Stimulated activated CD8-positive, alpha-beta memory T cell treated with anti-CD3 and anti-CD28 coated beads, Interleukin-4, amount 100 ng/mL, for 48 hours (primary cell): ENCODE data around the gene HBA2.
"Not testable (repeated sequence)": the region's sequence is repeated elsewhere in the genome, so short reads cannot be mapped to it uniquely, and the experiment has no call there.

Experiments
- DNase-seq: peaks from one replicate; pipeline ENCODE4 v3.0.0-alpha.2; 2020

The HBA2 gene

DNA sequence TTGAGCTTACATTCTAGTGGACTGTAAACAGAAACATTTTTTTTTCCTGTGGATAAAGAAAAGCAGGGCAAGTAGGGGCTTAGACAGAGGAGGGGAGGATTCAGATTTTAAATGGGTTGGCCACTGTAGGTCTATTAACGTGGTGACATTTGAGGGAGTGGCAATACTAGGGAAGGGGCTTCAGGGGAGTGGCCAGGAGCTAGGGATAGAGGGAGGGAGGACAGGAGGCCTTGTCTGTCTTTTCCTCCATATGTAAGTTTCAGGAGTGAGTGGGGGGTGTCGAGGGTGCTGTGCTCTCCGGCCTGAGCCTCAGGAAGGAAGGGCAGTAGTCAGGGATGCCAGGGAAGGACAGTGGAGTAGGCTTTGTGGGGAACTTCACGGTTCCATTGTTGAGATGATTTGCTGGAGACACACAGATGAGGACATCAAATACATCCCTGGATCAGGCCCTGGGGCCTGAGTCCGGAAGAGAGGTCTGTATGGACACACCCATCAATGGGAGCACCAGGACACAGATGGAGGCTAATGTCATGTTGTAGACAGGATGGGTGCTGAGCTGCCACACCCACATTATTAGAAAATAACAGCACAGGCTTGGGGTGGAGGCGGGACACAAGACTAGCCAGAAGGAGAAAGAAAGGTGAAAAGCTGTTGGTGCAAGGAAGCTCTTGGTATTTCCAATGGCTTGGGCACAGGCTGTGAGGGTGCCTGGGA is 13.4 kb upstream of the HBA2 start:
- no peak for DNase-seq

DNA sequence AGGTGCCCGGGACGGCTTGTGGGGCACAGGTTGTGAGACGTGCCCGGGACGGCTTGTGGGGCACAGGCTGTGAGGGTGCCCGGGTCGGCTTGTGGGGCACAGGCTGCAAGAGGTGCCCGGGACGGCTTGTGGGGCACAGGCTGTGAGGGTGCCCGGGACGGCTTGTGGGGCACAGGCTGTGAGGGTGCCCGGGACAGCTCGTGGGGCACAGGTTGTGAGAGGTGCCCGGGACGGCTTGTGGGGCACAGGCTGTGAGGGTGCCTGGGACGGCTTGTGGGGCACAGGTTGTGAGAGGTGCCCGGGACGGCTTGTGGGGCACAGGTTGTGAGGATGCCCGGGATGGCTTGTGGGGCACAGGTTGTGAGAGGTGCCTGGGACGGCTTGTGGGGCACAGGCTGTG is 12.4 kb upstream of the HBA2 start:
- not testable (repeated sequence) for DNase-seq

DNA sequence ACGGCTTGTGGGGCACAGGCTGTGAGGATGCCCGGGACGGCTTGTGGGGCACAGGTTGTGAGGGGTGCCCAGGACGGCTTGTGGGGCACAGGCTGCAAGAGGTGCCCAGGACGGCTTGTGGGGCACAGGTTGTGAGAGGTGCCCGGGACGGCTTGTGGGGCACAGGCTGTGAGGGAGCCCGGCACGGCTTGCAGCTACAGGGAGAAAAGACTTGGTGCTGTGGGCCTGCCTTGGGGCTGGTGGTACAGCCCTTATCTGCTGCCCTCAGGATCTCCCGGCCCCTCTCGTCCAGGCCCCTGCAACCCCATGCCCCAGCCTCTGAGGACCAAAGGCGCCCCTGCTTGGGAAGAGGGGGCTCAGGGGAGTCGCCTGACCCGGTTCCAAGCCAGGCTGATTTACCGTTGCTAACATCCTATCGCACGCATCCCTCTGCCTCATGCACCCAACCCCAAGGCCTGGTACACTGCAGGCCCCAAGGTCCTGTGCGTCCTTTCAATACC is 11.9 kb upstream of the HBA2 start:
- no peak for DNase-seq

DNA sequence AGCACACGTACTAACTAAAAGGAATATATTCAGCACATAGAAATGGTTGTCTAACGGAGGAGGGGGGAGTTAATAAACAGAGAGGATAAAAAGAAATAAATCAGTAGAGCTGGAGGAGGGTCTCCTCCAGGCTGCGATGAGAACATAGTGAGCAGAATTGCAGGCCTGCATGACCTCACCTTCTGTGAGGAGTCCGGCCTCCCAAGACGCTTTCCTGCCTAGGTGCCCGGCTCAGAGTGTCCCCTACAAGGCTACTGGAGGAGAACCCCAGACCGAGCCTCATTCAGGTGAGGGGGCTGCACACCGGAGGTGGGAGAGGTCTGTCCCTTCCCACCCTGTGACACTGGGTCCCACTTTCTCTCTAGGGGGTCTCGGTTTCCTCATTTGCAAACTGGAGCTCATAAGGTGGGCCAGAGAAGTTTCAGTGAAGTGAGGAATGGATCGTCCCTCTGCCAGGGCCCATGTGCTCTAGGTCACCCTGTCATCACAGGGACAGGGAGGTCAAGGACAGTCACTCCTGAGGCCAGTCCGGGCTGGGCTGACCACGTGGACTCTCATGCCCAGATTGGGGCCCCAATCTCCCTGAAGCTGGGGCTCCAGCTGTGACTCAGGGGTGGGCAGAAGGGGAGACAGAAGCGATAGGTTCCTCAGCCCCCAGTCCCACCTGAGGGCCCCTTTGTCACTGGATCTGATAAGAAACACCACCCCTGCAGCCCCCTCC is 10.2 kb upstream of the HBA2 start:
- no peak for DNase-seq

DNA sequence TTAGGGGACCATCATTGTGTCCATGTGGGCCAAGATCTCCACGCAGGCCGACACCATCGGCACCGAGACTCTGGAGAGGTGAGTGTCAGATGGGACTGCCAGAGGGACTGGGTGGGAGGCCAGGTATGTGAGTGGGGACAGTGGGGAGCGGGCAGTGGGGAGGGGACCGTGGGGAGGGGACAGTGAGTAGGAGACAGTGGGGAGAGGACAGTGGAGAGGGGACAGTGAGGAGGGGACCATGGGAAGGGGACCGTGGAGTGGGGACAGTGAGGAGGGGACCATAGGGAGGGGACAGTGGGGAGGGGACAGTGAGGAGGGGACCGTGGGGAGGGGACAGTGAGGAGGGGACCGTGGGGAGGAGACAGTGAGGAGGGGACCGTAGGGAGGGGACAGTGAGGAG is 9.5 kb upstream of the HBA2 start:
- DNase-seq, result not testable (repeated sequence)

DNA sequence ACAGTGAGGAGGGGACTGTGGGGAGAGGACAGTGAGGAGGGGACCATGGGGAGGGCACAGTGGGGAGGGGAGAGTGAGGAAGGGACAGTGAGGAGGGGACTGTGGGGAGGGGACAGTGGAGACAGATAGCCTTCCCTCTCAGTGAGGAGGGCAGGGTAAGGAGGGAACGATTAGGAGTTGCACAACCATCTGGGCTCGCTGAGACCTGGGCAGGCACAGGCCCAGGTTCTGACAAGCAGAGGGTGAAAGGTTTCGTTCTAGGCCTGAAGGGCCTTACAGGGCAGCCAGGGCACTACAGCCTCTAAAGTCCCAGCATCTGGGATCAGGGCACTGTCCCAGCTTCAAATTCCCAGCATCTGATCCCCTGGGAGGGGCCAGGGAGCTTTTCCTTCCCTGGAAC is 9.0 kb upstream of the HBA2 start:
- not testable (repeated sequence) for DNase-seq

DNA sequence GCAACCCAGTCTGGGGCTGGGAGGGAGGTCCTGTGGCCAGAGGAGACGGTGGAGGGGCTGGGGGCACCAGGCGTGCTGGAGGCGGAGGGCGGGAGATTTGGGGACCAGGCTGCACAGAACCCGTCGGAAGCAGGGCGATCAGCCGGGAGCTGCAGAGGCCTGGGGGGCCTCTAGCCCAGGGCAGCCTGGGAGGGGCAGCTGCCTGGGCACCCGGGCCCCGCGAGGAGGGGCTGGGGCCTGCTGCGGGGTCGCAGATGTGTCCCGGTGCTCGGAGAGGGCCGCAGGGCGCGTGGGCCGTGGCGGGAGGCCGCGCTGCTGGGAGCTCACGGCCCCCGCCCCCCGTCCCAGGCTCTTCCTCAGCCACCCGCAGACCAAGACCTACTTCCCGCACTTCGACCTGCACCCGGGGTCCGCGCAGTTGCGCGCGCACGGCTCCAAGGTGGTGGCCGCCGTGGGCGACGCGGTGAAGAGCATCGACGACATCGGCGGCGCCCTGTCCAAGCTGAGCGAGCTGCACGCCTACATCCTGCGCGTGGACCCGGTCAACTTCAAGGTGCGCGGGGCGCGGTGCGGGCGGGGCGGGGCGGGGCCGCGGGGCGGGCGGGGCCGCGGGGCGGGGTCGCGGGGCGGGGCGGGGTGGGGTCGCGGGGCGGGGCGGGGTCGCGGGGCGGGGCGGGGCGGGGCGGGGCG is 8.4 kb upstream of the HBA2 start:
- DNase-seq, result not testable (repeated sequence)

DNA sequence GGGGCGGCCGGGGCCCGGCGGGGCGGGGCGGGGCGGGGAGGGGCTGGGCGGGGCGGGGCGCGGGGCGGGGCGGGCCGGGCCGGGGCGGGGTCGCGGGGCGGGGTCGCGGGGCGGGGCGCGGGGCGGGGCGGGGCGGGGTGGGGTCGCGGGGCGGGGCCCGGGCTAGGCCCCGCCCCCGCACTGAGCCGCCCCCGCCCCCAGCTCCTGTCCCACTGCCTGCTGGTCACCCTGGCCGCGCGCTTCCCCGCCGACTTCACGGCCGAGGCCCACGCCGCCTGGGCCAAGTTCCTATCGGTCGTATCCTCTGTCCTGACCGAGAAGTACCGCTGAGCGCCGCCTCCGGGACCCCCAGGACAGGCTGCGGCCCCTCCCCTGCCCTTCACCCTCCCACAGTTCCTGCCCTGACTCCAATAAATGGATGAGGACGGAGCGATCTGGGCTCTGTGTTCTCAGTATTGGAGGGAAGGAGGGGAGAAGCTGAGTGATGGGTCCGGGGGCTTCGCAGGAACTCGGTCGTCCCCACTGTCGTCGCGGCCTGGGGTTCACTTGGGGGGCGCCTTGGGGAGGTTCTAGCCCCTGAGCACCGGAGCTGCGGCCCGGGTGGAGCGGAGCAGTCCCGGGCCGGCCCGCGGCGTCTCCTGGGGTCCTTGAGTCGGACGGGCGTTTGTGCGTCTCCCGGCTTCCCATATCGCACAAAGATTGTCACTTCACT is 7.7 kb upstream of the HBA2 start:
- no peak for DNase-seq

DNA sequence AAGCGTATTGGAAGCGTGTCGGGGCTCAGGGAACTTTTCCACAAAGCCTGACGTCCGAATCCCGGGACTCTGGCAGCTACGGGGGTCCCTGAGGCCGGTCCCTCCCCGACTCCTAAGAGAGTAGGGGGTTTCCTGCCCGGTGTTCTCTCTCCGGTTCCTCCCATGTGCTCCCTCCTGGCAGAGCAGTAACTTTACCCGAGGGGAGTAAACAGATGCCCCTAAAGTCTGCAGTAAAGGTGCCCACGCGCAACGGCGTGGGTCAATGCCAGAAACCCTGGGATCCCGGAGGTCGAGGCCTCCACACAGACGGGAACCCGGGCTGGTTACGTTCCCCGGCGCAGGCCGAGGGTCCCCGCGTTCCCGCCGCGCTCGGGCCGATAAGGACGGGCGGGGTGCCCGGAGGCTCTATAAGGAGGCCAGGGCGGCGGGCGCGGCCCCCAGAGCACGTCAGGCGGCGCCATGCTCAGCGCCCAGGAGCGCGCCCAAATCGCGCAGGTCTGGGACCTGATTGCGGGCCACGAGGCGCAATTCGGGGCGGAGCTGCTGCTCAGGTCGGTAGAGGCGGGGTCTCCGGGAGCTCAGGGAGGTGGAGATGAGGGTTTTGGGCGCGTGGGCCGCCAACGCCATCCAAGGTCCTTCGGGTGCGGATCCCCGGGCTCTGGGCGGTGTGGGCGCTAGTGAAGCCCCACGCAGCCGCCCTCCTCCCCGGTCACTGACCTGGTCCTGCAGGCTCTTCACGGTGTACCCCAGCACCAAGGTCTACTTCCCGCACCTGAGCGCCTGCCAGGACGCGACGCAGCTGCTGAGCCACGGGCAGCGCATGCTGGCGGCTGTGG is 6.9 kb upstream of the HBA2 start, which contains the start of gene HBM:
TSS of gene HBM (plus strand) at position 440 of the 836 bp plus-strand sequence. CDS start at position 460, 20 bp downstream.
- DNase-seq, result no peak

DNA sequence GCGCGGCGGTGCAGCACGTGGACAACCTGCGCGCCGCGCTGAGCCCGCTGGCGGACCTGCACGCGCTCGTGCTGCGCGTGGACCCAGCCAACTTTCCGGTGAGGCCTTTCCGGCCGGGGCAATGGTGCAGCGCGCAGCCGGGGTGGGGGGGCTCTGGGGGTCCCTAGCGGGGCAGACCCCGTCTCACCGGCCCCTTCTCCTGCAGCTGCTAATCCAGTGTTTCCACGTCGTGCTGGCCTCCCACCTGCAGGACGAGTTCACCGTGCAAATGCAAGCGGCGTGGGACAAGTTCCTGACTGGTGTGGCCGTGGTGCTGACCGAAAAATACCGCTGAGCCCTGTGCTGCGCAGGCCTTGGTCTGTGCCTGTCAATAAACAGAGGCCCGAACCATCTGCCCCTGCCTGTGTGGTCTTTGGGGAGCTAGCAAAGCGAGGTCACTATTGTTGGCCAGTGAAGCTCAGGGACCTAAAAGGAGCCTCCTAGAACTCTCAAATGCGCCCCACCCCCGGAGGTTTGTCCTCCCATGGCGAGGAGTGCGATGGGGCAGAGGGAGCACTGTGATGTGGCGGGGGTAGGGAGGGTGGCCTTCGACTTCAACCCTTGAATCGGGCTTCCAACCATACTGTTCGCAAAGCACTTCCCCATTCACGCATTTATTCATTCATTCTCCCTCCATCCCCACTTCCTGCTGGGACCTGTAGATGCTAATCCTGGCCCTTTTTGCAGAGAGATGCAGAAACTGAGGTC is 6.1 kb upstream of the HBA2 start:
- DNase-seq, result no peak

DNA sequence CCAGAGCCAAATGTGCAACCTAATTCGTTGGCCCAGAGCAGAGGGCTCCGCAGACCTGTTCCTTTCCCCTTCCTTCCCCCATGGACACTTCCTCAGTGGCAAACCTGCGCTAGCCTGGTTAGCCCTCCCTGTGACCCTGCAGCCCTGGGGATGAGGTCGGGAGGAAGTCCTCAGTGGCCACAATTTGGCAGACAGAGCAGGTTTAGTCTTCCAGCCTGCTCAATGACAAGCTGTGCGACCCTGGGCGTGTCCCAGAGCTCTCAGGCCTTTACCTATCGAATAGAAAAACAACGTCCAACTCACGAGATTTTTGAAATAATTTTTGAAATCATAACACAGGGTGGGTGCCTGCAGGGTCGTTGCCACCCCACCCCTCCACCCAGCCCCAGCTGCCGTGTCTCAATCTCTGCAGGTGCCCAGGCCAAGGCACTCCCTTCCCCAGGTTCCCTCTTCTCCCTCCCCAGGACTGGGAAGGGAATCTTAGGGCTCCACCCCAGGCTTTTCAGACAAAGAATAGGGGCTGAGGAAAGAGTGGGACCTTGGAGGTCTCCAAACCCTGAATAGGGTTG is 5.5 kb upstream of the HBA2 start:
- no peak for DNase-seq

DNA sequence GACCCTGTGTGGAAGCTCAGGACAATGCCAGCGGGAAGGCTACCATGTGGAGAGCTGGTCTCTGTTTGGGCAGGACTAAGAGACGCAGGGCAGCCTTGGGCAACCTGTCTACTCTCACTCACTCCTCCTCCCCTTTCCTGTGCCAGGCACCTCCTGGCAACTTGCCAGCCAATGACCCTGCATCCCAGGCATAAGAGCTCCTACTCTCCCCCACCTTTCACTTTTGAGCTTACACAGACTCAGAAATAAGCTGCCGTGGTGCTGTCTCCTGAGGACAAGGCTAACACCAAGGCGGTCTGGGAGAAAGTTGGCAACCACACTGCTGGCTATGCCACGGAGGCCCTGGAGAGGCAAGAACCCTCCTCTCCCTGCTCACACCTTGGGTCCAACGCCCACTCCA is 4.3 kb upstream of the HBA2 start:
- DNase-seq, result no peak

DNA sequence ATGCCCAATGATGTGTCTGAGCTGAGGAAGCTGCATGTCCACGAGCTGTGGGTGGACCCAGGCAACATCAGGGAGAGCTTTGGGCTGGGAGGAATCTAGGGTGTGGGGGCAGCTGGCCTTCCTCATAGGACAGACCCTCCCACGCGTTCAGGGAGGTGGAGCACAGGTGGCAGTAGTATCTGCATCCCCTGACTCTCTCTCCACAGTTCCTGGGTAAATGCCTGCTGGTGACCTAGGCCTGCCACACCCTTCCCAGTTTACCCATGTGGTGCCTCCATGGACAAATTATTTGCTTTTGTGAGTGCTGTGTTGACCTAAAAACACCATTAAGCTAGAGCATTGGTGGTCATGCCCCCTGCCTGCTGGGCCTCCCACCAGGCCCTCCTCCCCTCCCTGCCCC is 3.7 kb upstream of the HBA2 start:
- DNase-seq, result no peak

DNA sequence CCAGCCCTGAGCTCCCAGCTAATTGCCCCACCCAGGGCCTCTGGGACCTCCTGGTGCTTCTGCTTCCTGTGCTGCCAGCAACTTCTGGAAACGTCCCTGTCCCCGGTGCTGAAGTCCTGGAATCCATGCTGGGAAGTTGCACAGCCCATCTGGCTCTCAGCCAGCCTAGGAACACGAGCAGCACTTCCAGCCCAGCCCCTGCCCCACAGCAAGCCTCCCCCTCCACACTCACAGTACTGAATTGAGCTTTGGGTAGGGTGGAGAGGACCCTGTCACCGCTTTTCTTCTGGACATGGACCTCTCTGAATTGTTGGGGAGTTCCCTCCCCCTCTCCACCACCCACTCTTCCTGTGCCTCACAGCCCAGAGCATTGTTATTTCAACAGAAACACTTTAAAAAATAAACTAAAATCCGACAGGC is 2.6 kb upstream of the HBA2 start:
- DNase-seq, result not testable (repeated sequence)

DNA sequence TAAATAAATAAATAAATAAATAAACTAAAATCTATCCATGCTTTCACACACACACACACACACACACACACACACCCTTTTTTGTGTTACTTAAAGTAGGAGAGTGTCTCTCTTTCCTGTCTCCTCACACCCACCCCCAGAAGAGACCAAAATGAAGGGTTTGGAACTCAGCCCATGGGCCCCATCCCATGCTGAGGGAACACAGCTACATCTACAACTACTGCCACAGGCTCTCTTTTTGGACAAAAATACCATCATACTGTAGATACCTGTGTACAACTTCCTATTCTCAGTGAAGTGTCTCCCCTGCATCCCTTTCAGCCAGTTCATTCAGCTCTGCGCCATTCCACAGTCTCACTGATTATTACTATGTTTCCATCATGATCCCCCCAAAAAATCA is 1.9 kb upstream of the HBA2 start:
- DNase-seq, result no peak

DNA sequence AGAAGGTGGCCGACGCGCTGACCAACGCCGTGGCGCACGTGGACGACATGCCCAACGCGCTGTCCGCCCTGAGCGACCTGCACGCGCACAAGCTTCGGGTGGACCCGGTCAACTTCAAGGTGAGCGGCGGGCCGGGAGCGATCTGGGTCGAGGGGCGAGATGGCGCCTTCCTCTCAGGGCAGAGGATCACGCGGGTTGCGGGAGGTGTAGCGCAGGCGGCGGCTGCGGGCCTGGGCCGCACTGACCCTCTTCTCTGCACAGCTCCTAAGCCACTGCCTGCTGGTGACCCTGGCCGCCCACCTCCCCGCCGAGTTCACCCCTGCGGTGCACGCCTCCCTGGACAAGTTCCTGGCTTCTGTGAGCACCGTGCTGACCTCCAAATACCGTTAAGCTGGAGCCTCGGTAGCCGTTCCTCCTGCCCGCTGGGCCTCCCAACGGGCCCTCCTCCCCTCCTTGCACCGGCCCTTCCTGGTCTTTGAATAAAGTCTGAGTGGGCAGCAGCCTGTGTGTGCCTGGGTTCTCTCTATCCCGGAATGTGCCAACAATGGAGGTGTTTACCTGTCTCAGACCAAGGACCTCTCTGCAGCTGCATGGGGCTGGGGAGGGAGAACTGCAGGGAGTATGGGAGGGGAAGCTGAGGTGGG is 657 bp downstream of the HBA2 start:
- not testable (repeated sequence) for DNase-seq

DNA sequence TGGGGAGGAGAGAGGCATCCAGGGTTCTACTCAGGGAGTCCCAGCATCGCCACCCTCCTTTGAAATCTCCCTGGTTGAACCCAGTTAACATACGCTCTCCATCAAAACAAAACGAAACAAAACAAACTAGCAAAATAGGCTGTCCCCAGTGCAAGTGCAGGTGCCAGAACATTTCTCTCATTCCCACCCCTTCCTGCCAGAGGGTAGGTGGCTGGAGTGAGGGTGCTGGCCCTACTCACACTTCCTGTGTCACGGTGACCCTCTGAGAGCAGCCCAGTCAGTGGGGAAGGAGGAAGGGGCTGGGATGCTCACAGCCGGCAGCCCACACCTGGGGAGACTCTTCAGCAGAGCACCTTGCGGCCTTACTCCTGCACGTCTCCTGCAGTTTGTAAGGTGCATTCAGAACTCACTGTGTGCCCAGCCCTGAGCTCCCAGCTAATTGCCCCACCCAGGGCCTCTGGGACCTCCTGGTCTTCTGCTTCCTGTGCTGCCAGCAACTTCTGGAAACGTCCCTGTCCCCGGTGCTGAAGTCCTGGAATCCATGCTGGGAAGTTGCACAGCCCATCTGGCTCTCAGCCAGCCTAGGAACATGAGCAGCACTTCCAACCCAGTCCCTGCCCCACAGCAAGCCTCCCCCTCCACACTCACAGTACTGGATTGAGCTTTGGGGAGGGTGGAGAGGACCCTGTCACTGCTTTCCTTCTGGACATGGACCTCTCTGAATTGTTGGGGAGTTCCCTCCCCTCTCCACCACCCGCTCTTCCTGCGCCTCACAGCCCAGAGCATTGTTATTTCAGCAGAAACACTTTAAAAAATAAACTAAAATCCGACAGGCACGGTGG is 1.5 kb downstream of the HBA2 start:
- DNase-seq, result not testable (repeated sequence)

DNA sequence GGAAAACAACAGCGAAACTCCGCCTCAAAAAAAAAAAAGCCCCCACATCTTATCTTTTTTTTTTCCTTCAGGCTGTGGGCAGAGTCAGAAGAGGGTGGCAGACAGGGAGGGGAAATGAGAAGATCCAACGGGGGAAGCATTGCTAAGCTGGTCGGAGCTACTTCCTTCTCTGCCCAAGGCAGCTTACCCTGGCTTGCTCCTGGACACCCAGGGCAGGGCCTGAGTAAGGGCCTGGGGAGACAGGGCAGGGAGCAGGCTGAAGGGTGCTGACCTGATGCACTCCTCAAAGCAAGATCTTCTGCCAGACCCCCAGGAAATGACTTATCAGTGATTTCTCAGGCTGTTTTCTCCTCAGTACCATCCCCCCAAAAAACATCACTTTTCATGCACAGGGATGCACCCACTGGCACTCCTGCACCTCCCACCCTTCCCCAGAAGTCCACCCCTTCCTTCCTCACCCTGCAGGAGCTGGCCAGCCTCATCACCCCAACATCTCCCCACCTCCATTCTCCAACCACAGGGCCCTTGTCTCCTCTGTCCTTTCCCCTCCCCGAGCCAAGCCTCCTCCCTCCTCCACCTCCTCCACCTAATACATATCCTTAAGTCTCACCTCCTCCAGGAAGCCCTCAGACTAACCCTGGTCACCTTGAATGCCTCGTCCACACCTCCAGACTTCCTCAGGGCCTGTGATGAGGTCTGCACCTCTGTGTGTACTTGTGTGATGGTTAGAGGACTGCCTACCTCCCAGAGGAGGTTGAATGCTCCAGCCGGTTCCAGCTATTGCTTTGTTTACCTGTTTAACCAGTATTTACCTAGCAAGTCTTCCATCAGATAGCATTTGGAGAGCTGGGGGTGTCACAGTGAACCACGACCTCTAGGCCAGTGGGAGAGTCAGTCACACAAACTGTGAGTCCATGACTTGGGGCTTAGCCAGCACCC is 2.6 kb downstream of the HBA2 start:
- DNase-seq, result no peak
